Brain pericyte (primary cell): ENCODE results near the gene ERBB4.

ENCODE experiments used
- DNase-seq: peaks from one replicate; pipeline ENCODE4 v3.0.0-alpha.2; 2012; ENCODE audit warnings: low read depth, low spot score

The ERBB4 gene

DNA sequence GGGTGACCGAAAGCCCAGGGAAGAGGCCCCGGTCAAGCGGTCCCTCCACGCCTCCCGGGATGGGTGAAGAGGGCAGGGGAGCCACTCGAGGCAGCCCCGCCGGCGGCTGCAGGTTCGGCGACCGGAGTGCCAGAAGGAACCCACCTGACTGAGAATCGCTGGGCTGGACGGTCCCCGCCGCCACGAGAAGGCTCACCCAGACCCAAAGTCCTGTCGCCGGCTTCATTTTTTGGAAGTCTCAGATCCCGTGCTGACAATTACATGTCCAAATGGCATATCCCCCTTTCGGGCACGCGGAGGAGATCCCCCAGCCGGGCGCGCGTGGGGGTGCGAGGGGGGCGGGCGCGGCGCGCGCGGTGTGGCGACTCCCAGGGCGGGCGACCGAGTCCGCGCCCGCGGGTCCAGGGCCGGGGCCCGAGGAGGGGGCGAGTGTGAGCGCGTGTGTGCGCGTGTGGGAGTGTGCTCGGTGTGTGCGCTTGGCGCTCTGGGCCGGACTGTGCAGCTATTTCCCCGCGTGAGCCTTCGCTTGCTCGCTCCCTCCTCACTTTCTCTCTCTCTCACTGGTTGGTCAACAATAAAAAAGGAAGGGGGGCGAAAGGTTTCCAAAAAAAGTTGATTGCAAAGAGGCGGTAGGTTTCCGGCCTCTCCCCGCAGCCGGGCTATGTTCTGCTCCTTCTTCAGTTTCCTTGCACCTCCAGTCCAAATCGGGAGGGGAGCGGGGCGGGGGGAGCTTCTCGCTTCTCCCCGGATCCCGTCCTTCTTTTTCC is at the start of gene ERBB4:
ERBB4 (minus strand) TSS at position 498 of the 767 bp plus-strand sequence; CDS start at position 226, 272 bp downstream.
- no peak for DNase-seq

DNA sequence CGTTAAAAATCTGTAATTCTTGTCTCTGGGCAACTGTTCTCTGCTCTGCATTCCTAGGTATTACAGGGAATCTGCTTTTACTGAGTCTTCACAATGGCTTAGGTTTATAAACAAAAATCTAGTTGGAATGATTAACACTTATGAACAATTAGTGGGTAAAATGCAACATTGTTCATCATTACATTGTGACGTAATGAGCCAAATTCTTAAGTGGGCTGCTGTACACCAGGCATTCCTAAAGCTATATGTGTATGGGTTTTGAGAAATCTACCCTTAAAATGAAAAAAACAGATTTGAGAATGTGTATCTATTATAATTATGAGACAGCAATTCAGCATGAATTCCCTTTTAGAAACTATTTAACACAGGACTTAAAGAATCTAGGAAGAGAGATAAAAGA is 41.5 kb upstream of the ERBB4 start:
- no peak for DNase-seq

DNA sequence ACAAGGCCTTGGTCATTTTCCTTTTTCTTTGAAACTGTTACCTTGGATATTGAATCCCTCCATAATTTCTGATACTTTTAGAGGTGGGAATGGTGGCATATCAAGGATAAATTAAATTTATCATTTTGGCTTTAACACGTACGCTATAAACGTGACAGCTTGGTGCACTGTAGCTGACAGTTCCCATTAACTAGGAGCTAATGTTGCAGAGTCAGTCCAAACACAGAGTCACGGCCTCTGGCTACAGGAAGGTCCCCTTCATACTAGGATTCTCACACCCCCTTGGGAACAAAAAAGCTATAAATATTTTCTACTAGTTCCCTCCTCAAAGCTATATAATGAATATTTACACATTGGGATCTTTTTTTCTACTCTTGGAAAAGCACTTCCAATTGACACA is 17.7 kb upstream of the ERBB4 start:
- no peak for DNase-seq

DNA sequence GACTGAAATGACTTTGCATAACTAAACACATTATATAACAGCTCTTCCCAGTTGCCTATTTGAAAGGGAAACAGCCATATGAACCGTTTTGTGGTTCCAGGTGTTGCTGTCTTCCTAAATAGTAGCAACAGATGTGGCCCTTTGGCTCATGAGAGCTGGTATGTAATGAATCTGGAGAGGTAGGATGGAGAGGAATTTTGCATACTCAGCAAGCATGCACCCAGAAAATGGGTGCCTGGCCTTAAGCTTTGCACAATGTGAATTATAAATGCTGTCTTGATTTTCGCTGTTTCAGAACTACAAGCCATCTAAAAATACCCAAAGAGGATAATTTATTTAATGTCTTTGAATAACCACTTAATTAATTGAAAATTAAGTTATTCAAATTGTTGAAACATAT is 15.6 kb upstream of the ERBB4 start:
- no peak for DNase-seq

DNA sequence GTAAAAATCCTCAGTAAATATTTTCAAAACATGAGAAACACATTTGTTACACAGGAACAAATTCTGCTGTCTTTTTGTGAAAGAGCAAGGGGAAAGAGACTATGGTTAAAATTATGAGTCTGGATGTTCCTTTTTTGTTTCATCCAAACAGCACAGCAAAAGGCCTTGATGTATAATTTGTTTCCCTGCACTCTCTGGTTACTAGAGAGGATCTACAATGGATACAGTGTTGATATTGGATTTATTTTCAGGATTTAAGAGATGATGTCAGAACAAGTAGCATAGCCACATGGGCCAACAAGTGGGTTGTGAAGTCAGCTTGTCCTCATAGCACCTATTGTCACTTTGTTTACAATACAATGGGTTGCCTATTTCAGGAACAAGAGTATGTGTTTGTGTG is 11.3 kb upstream of the ERBB4 start:
- DNase-seq = no peak

GRCh38 chr2:212549463-212549862 is 10.9 kb upstream of the ERBB4 start:
- DNase-seq = no peak

DNA sequence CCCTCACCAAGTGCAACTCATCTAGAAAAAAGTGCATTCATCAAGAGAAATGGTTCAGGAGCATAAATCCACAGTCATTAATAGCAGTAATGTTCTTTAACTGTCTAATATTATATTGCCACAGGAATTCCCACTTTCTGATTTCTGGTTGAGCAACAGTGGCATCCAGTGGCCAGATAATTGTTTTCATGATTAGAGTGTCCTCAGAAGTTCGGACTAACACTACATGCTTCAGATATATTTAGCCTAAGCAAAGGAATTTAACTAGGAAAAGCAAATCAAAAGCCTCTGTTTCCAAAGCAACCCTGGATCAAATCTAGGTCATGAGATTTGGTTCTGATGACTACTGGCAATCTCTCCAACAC is 9.8 kb upstream of the ERBB4 start:
- no peak for DNase-seq

DNA sequence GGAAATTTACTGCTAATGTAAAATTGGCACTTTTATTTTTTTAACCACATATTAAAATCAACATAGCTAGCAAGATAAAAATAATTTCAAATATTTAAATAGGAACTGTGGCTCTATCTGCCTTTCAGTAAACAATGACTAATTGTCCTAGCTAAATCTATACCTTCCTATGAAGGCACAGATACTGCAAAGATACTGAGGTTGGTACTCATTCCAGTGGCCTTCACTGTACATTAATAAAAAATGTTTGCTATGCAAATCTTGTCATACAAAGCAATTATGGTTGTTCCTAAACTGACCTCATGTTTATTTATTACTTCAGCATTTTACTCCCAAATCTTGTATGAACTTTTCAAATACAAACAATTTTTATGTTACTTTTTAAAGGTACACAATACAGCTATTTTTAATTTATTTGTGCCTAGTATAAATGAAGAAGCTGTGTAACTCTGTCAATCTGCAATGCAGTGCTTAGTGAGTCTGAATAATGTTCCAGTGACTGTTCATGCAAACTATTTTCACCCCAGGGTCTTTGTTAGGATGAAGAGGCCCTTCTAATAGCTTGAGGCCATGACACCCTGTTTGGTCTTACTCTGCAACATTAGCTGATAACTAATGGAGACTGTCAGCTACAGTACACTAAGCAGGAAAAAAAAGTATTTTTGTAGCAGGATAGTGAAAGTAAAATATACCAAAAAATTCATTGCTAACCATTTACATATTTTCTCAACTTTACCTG is 9.3 kb upstream of the ERBB4 start:
- no peak for DNase-seq

GRCh38 chr2:212546669-212547068 is 8.1 kb upstream of the ERBB4 start:
- DNase-seq = no peak

DNA sequence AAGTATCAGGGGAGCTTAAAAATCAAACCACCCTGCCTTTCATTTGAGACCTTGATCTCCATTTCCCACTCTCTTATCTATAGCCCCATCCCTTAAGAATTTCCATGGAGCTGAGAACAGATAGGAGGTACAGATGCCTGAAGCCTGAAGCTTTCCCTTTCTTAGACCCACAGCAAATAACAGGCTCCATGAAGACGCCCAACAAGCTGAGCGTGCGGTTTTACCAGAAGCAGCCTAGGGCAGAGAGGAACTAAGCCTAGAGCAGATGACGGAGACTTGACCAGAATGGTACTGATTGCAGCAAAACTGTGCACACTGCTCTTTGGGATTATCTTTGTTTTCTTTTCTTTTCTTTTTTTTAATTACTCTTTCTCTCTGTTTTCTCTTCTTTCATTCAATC is 1.7 kb upstream of the ERBB4 start:
- DNase-seq = no peak

- no peak for DNase-seq
Measured at GRCh38 chr2:212539072-212539880, 674 bp upstream of the ERBB4 start.

DNA sequence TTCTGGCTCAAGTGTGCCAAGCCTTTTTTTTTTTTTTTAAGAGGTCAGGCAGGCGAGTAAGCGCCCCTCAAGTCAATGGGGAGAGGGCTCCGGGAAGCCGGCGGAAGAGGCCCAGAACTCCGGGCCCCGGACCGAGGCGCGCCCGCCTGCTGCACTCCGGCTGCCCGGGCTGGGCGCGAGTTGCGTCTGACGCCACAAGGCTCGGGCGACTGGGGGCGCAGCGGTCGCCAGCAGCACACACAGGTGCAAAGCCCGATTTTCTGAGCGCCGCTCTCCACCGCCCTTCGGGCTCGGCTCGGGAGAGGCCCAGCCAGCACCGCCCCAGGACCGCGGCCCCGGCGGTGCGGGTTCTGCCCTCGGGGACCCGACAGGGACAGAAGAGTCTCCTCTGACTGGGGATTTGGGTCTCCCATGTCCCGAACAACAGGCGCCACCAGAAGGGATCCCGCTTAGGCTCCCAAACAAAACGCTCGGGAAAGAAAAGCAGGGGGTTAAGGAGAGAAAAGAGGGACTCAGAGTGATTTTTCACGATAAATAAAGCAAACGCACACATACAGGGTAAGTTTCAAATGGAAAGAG is 787 bp downstream of the ERBB4 start:
- DNase-seq = no peak

GRCh38 chr2:212536817-212537725 is 1.5 kb downstream of the ERBB4 start:
- DNase-seq = no peak

DNA sequence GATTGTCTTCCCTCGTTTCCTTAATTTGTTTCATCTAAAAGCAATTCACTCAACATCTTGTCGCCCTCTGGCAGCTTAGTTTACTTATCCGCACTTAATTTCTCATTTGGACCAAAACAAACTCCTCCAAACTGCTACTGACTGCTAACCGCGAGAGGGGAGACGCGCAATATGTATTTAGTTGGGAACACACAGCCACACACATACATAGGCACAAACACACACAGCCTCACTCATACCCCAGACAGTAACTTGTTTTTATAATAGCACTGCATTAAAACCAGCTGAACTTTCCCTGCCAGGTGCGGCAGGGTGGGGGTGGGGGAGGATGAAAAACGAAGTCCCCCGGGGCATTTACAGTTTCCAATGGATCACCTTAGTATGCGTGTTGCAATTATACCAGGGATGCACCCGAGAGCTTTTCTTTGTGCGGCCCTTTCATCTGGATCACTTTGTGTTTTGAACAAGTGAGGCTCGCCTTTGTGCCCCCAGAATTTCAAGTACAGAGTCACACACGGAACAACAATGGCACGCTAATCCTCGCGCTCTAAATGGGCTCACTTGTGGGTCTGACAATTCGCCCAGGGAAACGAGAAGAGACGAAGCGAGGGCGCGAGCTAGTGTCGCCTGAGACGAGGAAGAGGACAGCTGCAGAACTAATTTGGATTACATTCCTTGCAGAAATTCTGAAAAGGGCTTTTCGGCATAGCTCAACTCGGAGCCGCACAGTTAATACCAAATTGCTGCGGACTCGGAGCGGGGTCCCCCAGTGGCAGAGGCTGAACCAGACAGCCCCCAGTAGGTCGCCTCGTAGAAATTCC is 2.4 kb downstream of the ERBB4 start:
- DNase-seq = no peak

DNA sequence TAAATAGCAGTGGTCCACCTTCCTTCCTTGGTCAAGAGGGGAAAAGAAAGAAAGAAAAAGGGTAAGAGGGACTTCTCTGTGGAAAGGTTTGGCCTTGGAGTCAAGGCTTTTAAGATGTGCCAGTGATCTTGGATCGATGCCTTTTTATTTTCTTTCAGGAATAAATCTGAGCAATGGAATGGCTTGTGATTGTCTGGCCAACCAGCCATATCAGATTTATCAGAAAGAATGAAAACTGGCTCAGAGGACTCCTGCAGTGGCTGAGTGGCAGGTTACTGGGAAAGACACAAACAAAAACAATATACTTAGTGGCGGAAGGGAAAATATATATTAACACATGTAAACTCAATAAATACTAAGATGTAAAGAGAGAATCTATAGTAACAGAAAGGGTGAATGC is 4.3 kb downstream of the ERBB4 start:
- DNase-seq = no peak

DNA sequence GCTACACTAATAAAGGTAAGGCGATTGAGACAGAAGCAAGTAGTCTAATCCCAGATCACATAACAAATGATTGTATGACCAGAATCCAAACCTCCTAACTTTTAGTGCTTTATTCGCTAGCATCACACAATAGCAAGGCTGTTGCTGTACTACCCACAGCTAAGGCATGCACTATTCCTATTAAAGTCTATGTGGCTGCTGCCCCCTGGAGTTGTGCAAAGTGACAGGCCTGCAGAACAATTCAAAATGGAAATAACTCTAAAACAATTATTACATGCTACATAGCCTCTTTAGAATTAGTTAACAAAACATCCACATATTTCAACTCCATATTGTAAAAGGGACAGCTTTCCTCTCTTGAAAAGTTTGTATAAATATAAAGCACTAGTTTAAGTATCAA is 6.0 kb downstream of the ERBB4 start:
- DNase-seq = no peak

GRCh38 chr2:212532087-212532486 is 6.5 kb downstream of the ERBB4 start:
- DNase-seq = no peak

DNA sequence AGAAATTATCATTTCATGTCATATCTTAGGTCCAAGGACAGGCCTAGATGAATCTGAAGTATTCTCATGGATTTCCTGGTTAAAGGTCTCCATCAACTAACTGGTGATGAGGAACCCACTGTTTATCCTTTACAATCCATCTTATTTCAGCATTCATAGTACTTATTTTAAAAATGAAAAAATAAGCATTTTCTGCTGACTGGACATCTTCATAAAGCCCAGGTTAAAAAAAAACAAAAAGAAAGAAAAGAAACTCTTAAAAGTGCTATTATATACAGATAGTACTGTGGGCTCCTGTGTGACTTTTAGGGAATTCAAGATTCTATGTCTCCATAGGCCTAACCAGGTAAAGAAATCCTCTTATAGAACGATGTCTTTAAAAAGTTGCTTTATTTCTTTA is 7.1 kb downstream of the ERBB4 start:
- no peak for DNase-seq

GRCh38 chr2:212530991-212531390 is 7.6 kb downstream of the ERBB4 start:
- DNase-seq = no peak

GRCh38 chr2:212530373-212530772 is 8.2 kb downstream of the ERBB4 start:
- no peak for DNase-seq
